IMR-90 (cell line): Measurements from ENCODE around the gene COL4A2.

Source experiments
- POLR2A ChIP-seq: IDR thresholded peaks from 2 replicates; pipeline ENCODE4 v1.6.1; 2012; ENCODE audit warnings: mild to moderate bottlenecking, low read depth, low read length
- TF ChIP-seq, protein P1 (sequence below): conservative IDR thresholded peaks from 2 replicates; pipeline ENCODE4 v1.5.1; 2012; ENCODE audit warnings: mild to moderate bottlenecking, low read depth, low read length, improper control_type of control experiment

DNA sequence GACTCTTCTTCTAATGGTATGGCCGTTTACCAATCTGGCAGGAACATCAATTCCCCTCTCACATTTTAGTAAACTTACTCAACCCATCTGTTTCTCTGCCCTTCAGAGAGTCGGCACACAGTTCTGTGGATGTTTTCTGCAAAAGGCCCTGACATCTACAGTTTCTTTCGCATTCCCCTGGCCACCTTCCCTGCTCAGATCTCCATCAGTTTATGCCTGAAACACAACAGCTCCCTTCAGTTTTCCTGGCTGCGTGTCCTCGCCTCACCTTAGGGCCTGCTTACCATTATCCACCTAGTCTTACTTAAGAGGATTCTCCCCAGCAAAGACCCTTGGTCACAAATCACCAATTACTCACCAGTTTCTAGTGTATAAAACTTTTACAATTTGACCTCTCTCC, 25.3 kb upstream of the COL4A2 start:
- no peak for TF ChIP-seq POLR2A
- TF ChIP-seq, protein P1, sequence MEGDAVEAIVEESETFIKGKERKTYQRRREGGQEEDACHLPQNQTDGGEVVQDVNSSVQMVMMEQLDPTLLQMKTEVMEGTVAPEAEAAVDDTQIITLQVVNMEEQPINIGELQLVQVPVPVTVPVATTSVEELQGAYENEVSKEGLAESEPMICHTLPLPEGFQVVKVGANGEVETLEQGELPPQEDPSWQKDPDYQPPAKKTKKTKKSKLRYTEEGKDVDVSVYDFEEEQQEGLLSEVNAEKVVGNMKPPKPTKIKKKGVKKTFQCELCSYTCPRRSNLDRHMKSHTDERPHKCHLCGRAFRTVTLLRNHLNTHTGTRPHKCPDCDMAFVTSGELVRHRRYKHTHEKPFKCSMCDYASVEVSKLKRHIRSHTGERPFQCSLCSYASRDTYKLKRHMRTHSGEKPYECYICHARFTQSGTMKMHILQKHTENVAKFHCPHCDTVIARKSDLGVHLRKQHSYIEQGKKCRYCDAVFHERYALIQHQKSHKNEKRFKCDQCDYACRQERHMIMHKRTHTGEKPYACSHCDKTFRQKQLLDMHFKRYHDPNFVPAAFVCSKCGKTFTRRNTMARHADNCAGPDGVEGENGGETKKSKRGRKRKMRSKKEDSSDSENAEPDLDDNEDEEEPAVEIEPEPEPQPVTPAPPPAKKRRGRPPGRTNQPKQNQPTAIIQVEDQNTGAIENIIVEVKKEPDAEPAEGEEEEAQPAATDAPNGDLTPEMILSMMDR, result no peak
